KMS-11 (cell line): Measurements from ENCODE around the gene PTAR1.

Experiments used
- H2AFZ ChIP-seq: fragments of 200-600 bp; sonication (generic); 2 replicates; pipeline ENCODE4 v1.6.1; 2016; ENCODE audit warnings: antibody characterized with exemption, mixed run types, low read depth
- H3K27ac ChIP-seq: fragments of 200-600 bp; sonication (generic); 2 replicates; pipeline ENCODE4 v1.6.1; 2016; ENCODE audit warnings: mild to moderate bottlenecking, mixed run types
- H3K27me3 ChIP-seq: fragments of 200-600 bp; sonication (generic); 2 replicates; pipeline ENCODE4 v1.6.1; 2017; ENCODE audit warnings: mild to moderate bottlenecking, low read depth, mixed run types, moderate library complexity; ENCODE audit not compliant: insufficient read depth
- H3K36me3 ChIP-seq: fragments of 200-600 bp; sonication (generic); 2 replicates; pipeline ENCODE4 v1.6.1; 2017; ENCODE audit warnings: mild to moderate bottlenecking, mixed run types; ENCODE audit not compliant: insufficient read depth
- H3K4me1 ChIP-seq: fragments of 200-600 bp; sonication (generic); 2 replicates; pipeline ENCODE4 v1.6.1; 2016; ENCODE audit warnings: mild to moderate bottlenecking, low read depth, mixed run types; ENCODE audit not compliant: poor library complexity, severe bottlenecking
- H3K4me2 ChIP-seq: fragments of 200-600 bp; sonication (generic); 2 replicates; pipeline ENCODE4 v1.7.0; 2016; ENCODE audit warnings: mild to moderate bottlenecking, mixed run types
- H3K4me3 ChIP-seq: fragments of 200-600 bp; sonication (generic); IDR thresholded peaks from 2 replicates; pipeline ENCODE4 v1.6.1; 2017; ENCODE audit warnings: low read depth, low read length, mixed read lengths; ENCODE audit not compliant: insufficient read depth
- H3K79me2 ChIP-seq: fragments of 200-600 bp; sonication (generic); 2 replicates; pipeline ENCODE4 v1.6.1; 2016; ENCODE audit warnings: low read depth, mixed run types; ENCODE audit not compliant: insufficient read depth
- H3K9ac ChIP-seq: fragments of 200-600 bp; sonication (generic); 2 replicates; pipeline ENCODE4 v1.6.1; 2016; ENCODE audit warnings: mild to moderate bottlenecking, mixed run types
- H4K20me1 ChIP-seq: fragments of 200-600 bp; sonication (generic); 2 replicates; pipeline ENCODE4 v1.6.1; 2016; ENCODE audit warnings: mild to moderate bottlenecking, mixed run types; ENCODE audit not compliant: insufficient read depth
- TF ChIP-seq, protein P1 (sequence below): fragments of 200-600 bp; sonication (generic); conservative IDR thresholded peaks from 2 replicates; pipeline ENCODE4 v1.6.1; 2017; ENCODE audit warnings: low read depth, mild to moderate bottlenecking, antibody characterized with exemption, low read length, moderate library complexity, mixed read lengths

The PTAR1 gene

DNA sequence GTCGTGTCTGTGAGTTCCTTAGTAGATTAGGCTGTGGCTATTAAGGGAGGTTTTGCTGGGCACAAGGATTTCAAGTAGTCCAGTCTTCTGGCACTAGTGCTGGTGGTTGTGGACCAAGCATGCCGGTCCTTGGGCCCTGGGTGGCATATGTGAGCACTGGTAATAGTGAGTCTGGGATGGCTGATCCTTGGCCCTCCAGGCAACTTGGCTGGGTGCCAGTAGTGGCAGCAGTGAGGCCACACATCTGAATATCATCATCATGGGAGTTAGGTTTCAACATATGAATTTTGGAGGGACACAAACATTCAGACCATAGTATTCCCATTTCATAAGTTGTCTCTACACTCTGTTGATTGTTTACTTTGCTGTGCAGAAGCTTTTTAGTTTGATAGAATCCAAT lies 62.3 kb downstream of the PTAR1 start:
- H3K27ac ChIP-seq, result no peak overlapping the region
- H3K9ac ChIP-seq, result no peak overlapping the region
- H3K36me3 ChIP-seq, result no peaks in the 10 kb centered on the region
- no peaks in the 10 kb centered on the region for H3K4me1 ChIP-seq
- H3K4me2 ChIP-seq, result no peak overlapping the region
- H3K79me2 ChIP-seq, result no peaks in the 10 kb centered on the region
- no peak overlapping the region for H3K4me3 ChIP-seq
- H4K20me1 ChIP-seq, result no peaks in the 10 kb centered on the region
- TF ChIP-seq, protein P1, sequence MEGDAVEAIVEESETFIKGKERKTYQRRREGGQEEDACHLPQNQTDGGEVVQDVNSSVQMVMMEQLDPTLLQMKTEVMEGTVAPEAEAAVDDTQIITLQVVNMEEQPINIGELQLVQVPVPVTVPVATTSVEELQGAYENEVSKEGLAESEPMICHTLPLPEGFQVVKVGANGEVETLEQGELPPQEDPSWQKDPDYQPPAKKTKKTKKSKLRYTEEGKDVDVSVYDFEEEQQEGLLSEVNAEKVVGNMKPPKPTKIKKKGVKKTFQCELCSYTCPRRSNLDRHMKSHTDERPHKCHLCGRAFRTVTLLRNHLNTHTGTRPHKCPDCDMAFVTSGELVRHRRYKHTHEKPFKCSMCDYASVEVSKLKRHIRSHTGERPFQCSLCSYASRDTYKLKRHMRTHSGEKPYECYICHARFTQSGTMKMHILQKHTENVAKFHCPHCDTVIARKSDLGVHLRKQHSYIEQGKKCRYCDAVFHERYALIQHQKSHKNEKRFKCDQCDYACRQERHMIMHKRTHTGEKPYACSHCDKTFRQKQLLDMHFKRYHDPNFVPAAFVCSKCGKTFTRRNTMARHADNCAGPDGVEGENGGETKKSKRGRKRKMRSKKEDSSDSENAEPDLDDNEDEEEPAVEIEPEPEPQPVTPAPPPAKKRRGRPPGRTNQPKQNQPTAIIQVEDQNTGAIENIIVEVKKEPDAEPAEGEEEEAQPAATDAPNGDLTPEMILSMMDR, result no peak
- no peak overlapping the region for H2AFZ ChIP-seq
- H3K27me3 ChIP-seq, result no peaks in the 10 kb centered on the region

DNA sequence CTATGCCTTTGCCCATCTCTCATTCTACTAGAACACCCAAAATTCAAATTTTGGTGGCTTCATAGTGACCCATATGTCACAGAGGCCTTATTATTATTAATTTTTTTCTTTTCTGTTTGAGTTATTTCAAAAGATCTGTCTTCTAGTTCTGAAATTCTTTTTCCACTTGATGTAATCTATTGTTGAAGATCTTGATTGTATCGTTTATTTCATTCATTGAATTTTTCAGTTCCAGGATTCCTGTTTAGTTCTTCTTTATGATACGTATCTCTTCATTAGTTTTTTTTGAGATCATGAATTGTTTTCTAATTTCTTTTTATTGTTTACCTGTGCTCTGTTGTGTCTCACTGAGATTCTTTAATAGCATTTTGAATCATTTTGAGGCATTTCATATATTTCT lies 63.0 kb downstream of the PTAR1 start:
- Histone ChIP-seq H3K4me1 (no peaks in the 10 kb centered on the region), H3K27ac (no peak overlapping the region), H3K79me2 (no peaks in the 10 kb centered on the region), H3K27me3 (no peaks in the 10 kb centered on the region), H3K4me2 (no peak overlapping the region), H3K9ac (no peak overlapping the region), H4K20me1 (no peaks in the 10 kb centered on the region), H2AFZ (no peak overlapping the region), H3K4me3 (no peak overlapping the region), H3K36me3 (no peaks in the 10 kb centered on the region)
- TF ChIP-seq, protein P1, result no peak

DNA sequence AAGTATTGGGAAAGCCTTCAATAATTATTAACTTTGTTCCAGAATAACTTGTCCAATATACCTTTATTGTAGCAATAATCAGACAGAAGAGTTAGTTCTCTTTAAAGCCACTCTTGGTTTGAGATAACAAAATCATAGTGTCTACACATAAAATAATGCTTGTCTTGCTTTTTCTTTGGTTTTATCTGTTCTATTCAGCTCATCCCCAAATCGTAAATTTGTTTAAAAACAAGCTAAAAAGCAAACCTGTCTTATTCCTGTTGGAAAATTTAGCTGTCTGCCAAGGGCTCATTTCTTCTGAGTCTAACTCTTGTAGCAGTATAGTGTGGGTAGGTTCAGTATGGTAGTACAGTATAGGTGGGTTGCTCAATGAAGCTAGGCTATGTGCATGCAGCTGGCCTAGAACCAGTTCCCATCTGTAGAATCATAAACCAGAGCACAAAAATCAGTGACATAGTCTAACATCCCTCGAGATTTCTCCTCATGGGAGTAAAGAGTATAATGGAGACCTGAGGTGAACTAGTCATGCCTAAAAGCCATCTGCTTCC lies 69.7 kb downstream of the PTAR1 start:
- Histone ChIP-seq H3K9ac (no peak overlapping the region), H3K27me3 (no peaks in the 10 kb centered on the region), H2AFZ (no peak overlapping the region), H3K4me1 (no peaks in the 10 kb centered on the region), H4K20me1 (no peaks in the 10 kb centered on the region), H3K4me2 (no peak overlapping the region), H3K79me2 (no peaks in the 10 kb centered on the region), H3K27ac (no peak overlapping the region), H3K4me3 (no peak overlapping the region), H3K36me3 (no peaks in the 10 kb centered on the region)
- TF ChIP-seq, protein P1, result no peak

DNA sequence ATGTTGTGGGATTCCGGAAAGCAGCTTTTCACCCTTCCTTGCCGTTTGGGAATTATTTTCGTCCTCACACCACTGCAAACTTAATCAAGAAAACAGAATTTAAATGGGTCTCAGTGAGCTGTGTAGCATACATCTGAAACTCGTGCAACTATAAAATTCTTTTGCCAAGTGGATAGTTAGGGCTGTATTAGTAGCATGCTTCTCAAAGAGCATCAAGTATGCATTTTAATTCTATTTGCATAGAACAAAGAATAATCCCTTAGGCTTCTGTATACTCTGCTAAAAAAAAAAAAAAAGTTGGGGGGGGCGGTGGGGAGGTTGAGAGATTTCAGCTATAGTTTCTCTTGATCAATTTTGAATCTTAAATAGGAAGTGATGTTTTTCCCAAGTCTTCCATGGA lies 75.9 kb downstream of the PTAR1 start:
- TF ChIP-seq, protein P1, result no peak
- H3K27me3 ChIP-seq, result no peaks in the 10 kb centered on the region

More for the DNA sequence above, 75.9 kb downstream of the PTAR1 start:
- Histone ChIP-seq H4K20me1 (no peaks in the 10 kb centered on the region), H3K9ac (no peak overlapping the region), H3K36me3 (no peaks in the 10 kb centered on the region), H3K79me2 (no peaks in the 10 kb centered on the region), H3K4me3 (no peak overlapping the region), H3K4me1 (no peaks in the 10 kb centered on the region), H3K4me2 (no peak overlapping the region), H2AFZ (no peak overlapping the region), H3K27ac (no peak overlapping the region)
